HG03280 (cell line): ENCODE measurements around the gene CRISP2.

ENCODE experiments used
- ATAC-seq: cut with Tn5 transposase; IDR thresholded peaks from one replicate; pipeline ENCODE4 v1.9.1; 2021; ENCODE audit warnings: mild to moderate bottlenecking, moderate library complexity; ENCODE audit not compliant: unreplicated experiment

CRISP2 gene

DNA sequence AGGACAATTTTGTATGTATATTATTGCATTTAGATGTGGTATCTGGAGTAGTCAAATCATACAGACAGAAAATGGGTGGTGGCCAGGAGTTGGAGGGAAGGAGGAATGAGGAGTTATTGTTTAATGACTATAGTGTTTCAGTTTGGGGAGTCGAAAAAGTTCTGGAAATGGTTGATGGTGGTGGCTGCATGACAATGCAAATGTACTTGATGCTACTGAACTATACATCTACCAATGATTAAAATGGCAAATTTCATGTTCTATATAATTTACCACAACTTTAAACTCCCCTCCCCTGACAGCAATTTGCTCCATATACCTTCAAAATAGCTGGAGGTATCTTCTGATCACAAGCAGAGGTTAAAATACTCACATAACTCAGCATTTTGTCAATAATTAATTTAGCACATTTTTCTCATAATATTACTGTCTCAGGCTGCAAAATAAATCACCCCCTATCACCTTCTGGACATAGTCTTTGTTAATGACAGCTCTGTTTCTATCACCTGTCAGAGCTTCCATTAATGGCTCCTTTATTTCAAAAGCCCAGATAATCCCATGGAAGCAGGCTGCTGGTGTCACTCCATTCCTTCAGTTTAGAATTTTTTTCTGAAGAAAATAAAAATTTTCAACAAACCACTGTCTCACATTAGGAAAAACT is 51.0 kb downstream of the CRISP2 start:
- ATAC-seq, result no peak

DNA sequence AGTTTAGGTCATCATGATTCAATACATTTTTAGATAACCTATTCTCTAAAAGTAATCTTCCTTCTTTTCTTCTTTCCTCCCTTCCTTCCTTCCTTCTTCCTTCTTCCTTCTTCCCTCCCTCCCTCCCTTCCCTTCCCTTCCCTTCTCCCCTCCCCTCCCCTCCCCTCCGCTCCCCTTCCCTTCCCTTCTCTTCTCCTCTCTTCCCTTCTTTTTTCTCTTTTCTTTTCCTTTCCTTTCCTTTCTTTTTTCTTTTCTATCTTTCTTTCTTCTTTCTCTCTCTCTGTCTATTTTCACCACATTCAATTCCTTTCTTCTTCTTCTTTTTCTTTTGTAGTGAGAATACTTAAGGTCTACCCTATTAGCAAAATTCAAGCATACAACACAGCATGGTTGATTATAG is 59.4 kb downstream of the CRISP2 start:
- no peak for ATAC-seq

DNA sequence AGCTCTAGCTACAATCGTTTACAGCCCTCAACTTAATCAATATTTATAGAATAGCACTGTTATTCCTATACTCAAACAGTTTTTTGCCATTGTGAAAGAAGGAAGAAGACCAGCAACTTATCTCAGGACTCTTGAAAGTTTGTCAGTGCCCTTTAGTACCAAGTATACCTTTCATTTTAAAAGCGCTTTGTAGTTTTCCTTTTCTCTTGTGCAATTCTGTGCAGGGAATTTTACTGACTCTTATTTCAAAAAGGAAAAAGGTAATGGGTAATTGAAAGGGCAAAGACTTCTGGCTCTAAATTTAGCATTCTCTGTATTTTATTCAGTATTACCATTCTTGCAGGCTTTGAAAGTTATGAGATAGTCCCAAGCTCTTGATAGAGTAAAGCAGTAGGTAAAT is 59.9 kb downstream of the CRISP2 start:
- no peak for ATAC-seq

DNA sequence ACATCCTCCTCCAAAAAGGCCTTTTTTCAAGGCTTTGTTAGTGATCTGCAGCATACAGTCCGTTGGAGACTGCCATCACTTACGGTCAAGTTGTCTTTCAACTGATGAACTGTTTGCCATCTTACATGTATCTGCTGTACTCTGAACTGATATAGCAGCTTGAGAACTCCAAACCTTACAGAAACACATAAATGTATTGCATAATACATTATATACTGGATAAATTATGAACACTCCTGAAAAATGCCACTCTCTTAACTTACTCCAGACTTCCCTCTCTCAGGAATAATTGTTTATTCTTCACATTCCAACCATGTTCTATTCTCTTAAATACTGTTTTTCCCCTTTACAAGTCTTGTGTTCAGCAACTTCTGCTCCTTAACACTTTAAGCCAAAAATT is 62.1 kb downstream of the CRISP2 start:
- no peak for ATAC-seq

DNA sequence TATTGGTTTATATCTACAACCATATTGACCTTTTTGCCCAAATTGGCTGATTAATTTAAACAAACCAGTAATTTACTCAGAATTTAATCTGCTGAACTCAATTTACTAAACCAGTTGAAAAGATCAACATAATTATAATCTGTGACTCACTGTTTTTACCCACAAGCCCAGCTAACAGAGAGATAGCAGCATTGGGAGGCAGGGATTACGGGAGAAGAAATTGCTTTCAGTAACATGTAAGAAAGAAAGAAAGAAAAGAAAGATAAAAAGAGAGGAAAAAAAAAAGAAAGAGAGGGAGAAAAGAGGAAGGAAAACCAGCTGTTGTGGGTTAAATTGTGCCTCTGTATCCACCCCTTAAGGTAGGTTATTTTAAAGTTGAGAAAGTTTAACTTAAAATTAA is 63.4 kb downstream of the CRISP2 start:
- ATAC-seq, result no peak

DNA sequence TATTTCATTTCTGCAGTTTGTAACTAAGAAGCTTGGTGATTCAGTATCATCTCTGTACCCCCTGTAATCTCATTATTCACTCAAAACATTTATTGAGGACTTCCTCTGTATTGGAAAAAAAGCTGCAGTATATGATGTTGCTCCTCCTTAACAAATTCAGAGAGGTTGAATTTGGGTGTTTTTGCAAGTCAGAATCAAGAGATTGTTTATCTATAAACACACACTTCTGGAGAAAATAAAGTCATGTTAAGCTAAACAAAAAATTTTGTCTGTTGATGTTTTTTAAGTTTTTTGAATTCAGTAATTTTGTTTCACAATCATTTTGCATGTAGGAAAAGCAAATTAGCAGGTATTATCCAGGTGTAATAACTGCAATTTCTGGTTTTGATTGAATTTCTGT is 65.3 kb downstream of the CRISP2 start:
- ATAC-seq, result no peak

DNA sequence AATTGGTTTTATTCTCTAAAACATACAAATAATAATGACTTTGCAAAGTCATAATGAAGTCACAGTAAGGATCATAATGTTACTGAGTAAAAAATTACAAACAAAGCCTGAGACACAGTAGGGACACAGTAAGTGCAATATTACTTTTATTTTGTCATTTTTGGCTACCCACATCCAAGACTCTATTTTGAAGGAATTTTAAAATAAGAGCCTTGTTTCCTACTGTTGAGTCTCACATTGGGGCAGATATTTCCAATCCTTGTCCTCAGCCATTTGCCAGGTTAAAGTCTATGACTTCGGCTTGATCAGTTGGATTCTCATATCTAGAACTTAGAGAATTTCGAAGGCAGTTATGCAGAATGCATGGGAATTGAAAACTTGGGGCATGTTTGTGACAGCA is 65.9 kb downstream of the CRISP2 start:
- no peak for ATAC-seq

DNA sequence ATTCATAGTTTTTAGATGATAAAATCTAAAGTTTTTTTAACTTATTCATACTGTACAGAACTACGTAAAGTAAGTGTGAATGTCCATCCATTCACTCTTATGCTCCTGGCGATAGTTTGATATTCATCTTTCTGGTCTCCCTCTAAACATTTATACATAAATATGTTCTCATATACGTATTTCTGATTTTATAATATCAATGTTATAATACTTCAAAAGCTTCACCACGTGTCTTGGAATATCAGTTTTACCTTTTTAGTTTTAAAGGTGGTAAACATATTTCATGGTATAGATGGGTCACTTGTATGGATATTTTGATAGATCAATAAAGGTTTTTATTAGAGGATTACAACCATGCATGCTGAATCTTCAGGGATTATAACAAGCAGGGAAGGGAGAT is 66.4 kb downstream of the CRISP2 start:
- no peak for ATAC-seq

DNA sequence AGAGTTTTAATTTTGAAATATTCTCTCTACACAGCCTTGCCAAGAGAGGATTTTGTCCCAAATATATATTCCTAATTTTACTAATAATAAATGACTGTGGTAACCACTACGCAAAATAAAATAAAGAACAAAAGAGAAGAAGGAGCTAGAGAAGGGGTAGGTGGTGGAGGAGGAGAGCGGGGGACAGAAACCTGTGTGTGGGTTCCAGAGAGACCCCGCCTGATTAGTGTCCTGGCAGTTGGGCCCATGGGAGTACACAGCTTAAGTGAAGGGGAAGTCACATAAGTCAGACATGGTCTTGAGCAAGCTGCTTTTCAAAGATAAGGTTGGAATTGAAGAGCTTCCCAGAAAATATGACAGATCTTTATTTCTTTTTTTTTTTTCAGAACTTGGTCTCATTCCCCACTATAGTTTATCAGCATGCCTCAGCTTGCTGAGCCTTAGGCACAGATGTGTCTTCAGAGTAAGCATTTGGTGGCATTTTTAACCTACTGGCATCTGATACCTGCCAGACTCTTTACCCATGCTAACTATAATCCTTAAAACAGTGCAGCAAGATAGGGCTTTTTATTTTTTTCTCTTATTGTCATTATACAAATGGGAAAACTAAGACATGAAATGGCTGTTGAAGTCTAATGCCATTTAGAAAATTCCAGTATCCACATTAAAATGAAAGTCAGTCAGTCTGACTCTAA is 67.1 kb downstream of the CRISP2 start:
- ATAC-seq, result no peak

DNA sequence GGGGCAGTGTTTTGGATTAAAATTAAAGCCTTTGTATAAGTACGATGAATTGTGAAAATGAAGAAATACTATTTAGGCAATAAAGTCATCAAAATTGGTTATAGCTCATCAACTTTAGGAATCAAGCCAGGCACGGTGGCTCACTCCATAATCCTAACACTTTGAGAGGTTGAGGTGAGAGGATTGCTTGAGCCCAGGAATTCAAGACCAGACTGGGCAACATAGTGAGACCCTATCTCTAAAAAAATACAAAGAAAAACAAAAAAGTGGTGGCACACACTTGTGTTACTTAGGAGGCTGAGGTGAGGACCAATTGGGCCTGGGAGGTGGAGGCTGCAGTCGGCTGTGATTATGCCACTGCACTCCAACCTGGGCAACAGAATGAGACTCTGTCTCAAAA is 68.2 kb downstream of the CRISP2 start:
- no peak for ATAC-seq
